HepG2 (cell line): Measurements from ENCODE around the gene SLC4A8. TPM values are rescaled to one million over a fixed set of nuclear protein-coding genes. Genes with fewer than 3 reads are reported as not detected.

Source experiments
- ATAC-seq: fragments of 200-7000 bp; cut with Tn5 transposase; 3 replicates; pipeline ENCODE4 v1.9.1; 2020; ENCODE audit warnings: mild to moderate bottlenecking, moderate library complexity
- BruUV-seq: library from RNA; stranded (reverse); fragments of 400-500 nt; replicated peaks from 2 replicates; lab custom pipeline; 2021; lab: Mats Ljungman, UMichigan
- CTCF ChIA-PET: fragments of 300-600 bp; formaldehyde crosslinking; extraction: SDS; loops from one replicate; lab custom pipeline; 2021; ENCODE audit warnings: low total read pairs, inconsistent platforms, low intra/inter-chr PET ratio; lab: Yijun Ruan, JAX
- POLR2A ChIA-PET: fragments of 350-600 bp; sonication (Branson Sonifier 250); formaldehyde crosslinking; loops from one replicate; lab custom pipeline; 2020; ENCODE audit warnings: antibody characterized with exemption, inconsistent platforms; lab: Yijun Ruan, JAX
- DNase-seq: peaks from one replicate; pipeline ENCODE4 v3.0.0-alpha.2; 2015; ENCODE audit warnings: low spot score
- FAIRE-seq: peaks from 3 replicates; lab custom pipeline; 2011; peaks lifted over from hg19 to GRCh38; lab: Jason Lieb, UNC
- H2AFZ ChIP-seq: one replicate; pipeline ENCODE4 v1.6.1; 2011; ENCODE audit warnings: low read length, inconsistent platforms
- H3K27ac ChIP-seq: fragments of 300-600 bp; 3 replicates; pipeline ENCODE4 v1.8.0; 2011; ENCODE audit warnings: mixed run types, mild to moderate bottlenecking, mixed read lengths, low read length, inconsistent platforms; ENCODE audit not compliant: insufficient read depth; ENCODE audit errors: extremely low read length
- H3K27me3 ChIP-seq, 2 experiments: fragments of 200-600 bp in 1 of 2; 2 replicates in 1 of 2; 3 replicates in 1 of 2; pipeline versions ENCODE4 v1.6.0 to v1.8.0; 2011; ENCODE audit warnings: low read length in 2 of 2, mild to moderate bottlenecking in 2 of 2, moderate library complexity in 2 of 2, inconsistent platforms in 1 of 2; ENCODE audit not compliant: insufficient read depth in 2 of 2, control insufficient read depth in 1 of 2
- H3K36me3 ChIP-seq, 2 experiments: fragments of 200-600 bp in 1 of 2; replicated peaks in 1 of 2; 2 replicates in 1 of 2; 3 replicates in 1 of 2; pipeline versions ENCODE4 v1.5.1 to v1.8.0; 2011; ENCODE audit warnings: low read length in 2 of 2, inconsistent platforms in 1 of 2; ENCODE audit not compliant: insufficient read depth in 2 of 2, control insufficient read depth in 1 of 2
- H3K4me1 ChIP-seq: 2 replicates; pipeline ENCODE4 v1.5.1; 2012; ENCODE audit warnings: low read length, inconsistent platforms; ENCODE audit not compliant: insufficient read depth
- H3K4me2 ChIP-seq: 2 replicates; pipeline ENCODE4 v1.6.0; 2011; ENCODE audit warnings: low read depth, low read length, inconsistent platforms
- H3K4me3 ChIP-seq, 3 experiments: fragments of 200-600 bp in 1 of 3; sonication (generic), shearing (Covaris generic) in 1 of 3; replicated peaks in 1 of 3; 2 replicates each; pipeline ENCODE4 v1.5.1; 2011 to 2016; ENCODE audit warnings: low read length in 3 of 3, inconsistent platforms in 2 of 3, low read depth in 2 of 3, mild to moderate bottlenecking in 2 of 3, control low read depth in 1 of 3, mixed read lengths in 1 of 3; ENCODE audit not compliant: insufficient read depth in 1 of 3
- H3K79me2 ChIP-seq: one replicate; pipeline ENCODE4 v1.6.1; 2011; ENCODE audit warnings: low read length, inconsistent platforms; ENCODE audit not compliant: insufficient read depth
- H3K9ac ChIP-seq: 2 replicates; pipeline ENCODE4 v1.6.0; 2011; ENCODE audit warnings: mild to moderate bottlenecking, low read depth, low read length, inconsistent platforms; ENCODE audit not compliant: insufficient read depth
- H3K9me3 ChIP-seq: 2 replicates; pipeline ENCODE4 v1.5.1; 2012; ENCODE audit warnings: mild to moderate bottlenecking, low read length
- H4K20me1 ChIP-seq: 2 replicates; pipeline ENCODE4 v1.6.0; 2011; ENCODE audit warnings: inconsistent platforms, mild to moderate bottlenecking, low read length, moderate library complexity; ENCODE audit not compliant: insufficient read depth
- GPN1 ChIP-seq: sonication (generic); formaldehyde crosslinking; IDR thresholded peaks from 2 replicates; pipeline ENCODE4 v1.5.1; 2020; ENCODE audit warnings: missing genetic modification reagents, borderline replicate concordance
- KAT8 ChIP-seq: IDR thresholded peaks from 2 replicates; pipeline ENCODE4 v1.6.1; 2016; ENCODE audit warnings: missing genetic modification reagents, missing compliant biosample characterization
- KLF12 ChIP-seq: sonication (generic); formaldehyde crosslinking; IDR thresholded peaks from 2 replicates; pipeline ENCODE4 v1.4.0; 2020; ENCODE audit warnings: missing genetic modification reagents, borderline replicate concordance
- LCORL ChIP-seq, 2 experiments: fragments of 450-650 bp in 1 of 2; sonication (generic) in 1 of 2; formaldehyde crosslinking in 1 of 2; IDR thresholded peaks; 2 replicates each; pipeline versions ENCODE4 v1.5.0 to v1.6.1; 2017 to 2020; ENCODE audit warnings: antibody characterized with exemption in 1 of 2, missing genetic modification reagents in 1 of 2
- NFIC ChIP-seq: IDR thresholded peaks from 2 replicates; pipeline ENCODE4 v1.6.1; 2012; ENCODE audit warnings: mild to moderate bottlenecking, low read length, inconsistent platforms
- PHF21A ChIP-seq: sonication (generic); formaldehyde crosslinking; IDR thresholded peaks from 2 replicates; pipeline ENCODE4 v1.5.0; 2020; ENCODE audit warnings: mild to moderate bottlenecking, missing genetic modification reagents
- POLR2AphosphoS5 ChIP-seq: IDR thresholded peaks from 2 replicates; pipeline ENCODE4 v1.6.1; 2012; ENCODE audit warnings: low read depth, low read length
- RELA ChIP-seq: sonication (generic); formaldehyde crosslinking; IDR thresholded peaks from 2 replicates; pipeline ENCODE4 v1.4.0; 2020; ENCODE audit warnings: missing genetic modification reagents
- SAP130 ChIP-seq: IDR thresholded peaks from 2 replicates; pipeline ENCODE4 v1.6.1; 2016; ENCODE audit warnings: low read depth
- SMAD3 ChIP-seq: sonication (generic); formaldehyde crosslinking; IDR thresholded peaks from 2 replicates; pipeline ENCODE4 v1.4.0; 2020; ENCODE audit warnings: missing genetic modification reagents
- SOX13 ChIP-seq, 3 experiments: fragments of 450-650 bp in 1 of 3; sonication (generic) in 1 of 3; formaldehyde crosslinking in 1 of 3; IDR thresholded peaks in 2 of 3; conservative IDR thresholded peaks in 1 of 3; 2 replicates each; pipeline versions ENCODE4 v1.5.0 to v1.6.1; 2016 to 2020; ENCODE audit warnings: antibody characterized with exemption in 1 of 3, mild to moderate bottlenecking in 1 of 3, missing compliant biosample characterization in 1 of 3, missing genetic modification reagents in 1 of 3, moderate library complexity in 1 of 3
- SP2 ChIP-seq: sonication (generic); formaldehyde crosslinking; IDR thresholded peaks from 2 replicates; pipeline ENCODE4 v1.5.1; 2020; ENCODE audit warnings: mild to moderate bottlenecking, missing genetic modification reagents
- TBX2 ChIP-seq: sonication (generic); formaldehyde crosslinking; IDR thresholded peaks from 2 replicates; pipeline ENCODE4 v1.5.0; 2020; ENCODE audit warnings: missing genetic modification reagents, mild to moderate bottlenecking, borderline replicate concordance
- U2AF2 ChIP-seq: fragments of 200-400 bp; formaldehyde crosslinking; IDR thresholded peaks from 2 replicates; pipeline ENCODE4 v1.6.1; 2017; ENCODE audit warnings: low read depth, mild to moderate bottlenecking, low read length
- ZFP1 ChIP-seq: IDR thresholded peaks from 2 replicates; pipeline ENCODE4 v1.6.1; 2016
- ZNF207 ChIP-seq: fragments of 450-650 bp; IDR thresholded peaks from 2 replicates; pipeline ENCODE4 v1.6.1; 2016; ENCODE audit warnings: antibody characterized with exemption, borderline replicate concordance
- ZNF235 ChIP-seq: sonication (generic); formaldehyde crosslinking; IDR thresholded peaks from 2 replicates; pipeline ENCODE4 v1.8.1; 2023; ENCODE audit warnings: mild to moderate bottlenecking, missing genetic modification reagents, borderline replicate concordance
- ZNF24 ChIP-seq: fragments of 450-650 bp; IDR thresholded peaks from 2 replicates; pipeline ENCODE4 v1.6.1; 2017; ENCODE audit warnings: antibody characterized with exemption, mild to moderate bottlenecking
- ZNF317 ChIP-seq: sonication (generic); formaldehyde crosslinking; IDR thresholded peaks from 2 replicates; pipeline ENCODE4 v1.5.0; 2020; ENCODE audit warnings: mild to moderate bottlenecking, missing genetic modification reagents
- ZNF629 ChIP-seq: sonication (generic); formaldehyde crosslinking; conservative IDR thresholded peaks from 2 replicates; pipeline ENCODE4 v1.5.0; 2020; ENCODE audit warnings: missing genetic modification reagents
- ZNF678 ChIP-seq: sonication (generic); formaldehyde crosslinking; IDR thresholded peaks from 2 replicates; pipeline ENCODE4 v1.4.0; 2020; ENCODE audit warnings: mild to moderate bottlenecking, missing genetic modification reagents
- WGBS: methylation state at CpG from one replicate; pipeline ENCODE4 v1.1.6; 2017; ENCODE audit warnings: low lambda C conversion rate; 5-methylcytosine and 5-hydroxymethylcytosine counted together
- in situ Hi-C: cut with HindIII; loops from 2 replicates; pipeline ENCODE4 v1.10.0; 2017; ENCODE audit warnings: low pct_unique_long_range_greater_than_20kb; ENCODE audit not compliant: extremely low pct_ligation_motif_present
- intact Hi-C: fragments of 100-400 bp; cut with micrococcal nuclease; formaldehyde crosslinking; loops from one replicate; pipeline ENCODE4 v1.10.0; 2022; ENCODE audit not compliant: unreplicated experiment
- polyA plus RNA-seq, 8 experiments: library from polyadenylated mRNA; depleted of rRNA in 3 of 8; stranded (reverse) in 7 of 8; unstranded in 1 of 8; fragments of >200 nt; fragmentation: Illumina TruSeq in 4 of 8; extraction: Trizol in 4 of 8; gene quantifications; 2 replicates each; pipeline versions ENCODE4 v1.2.1 to v1.2.3, GENCODE V29; 2011 to 2016; ENCODE audit warnings: low read depth in 4 of 8, missing spikeins in 1 of 8, mixed read lengths in 1 of 8; ENCODE audit not compliant: insufficient read depth in 1 of 8
- total RNA-seq, 5 experiments: library from RNA; depleted of rRNA; stranded (reverse); fragments of >200 nt; fragmentation: Illumina TruSeq; extraction: Trizol; gene quantifications; 2 replicates each; pipeline ENCODE4 v1.2.3, GENCODE V29; 2016; ENCODE audit warnings: low read depth in 1 of 5
- TF ChIP-seq, protein P1 (sequence below): sonication (generic); formaldehyde crosslinking; IDR thresholded peaks from 2 replicates; pipeline ENCODE4 v1.5.0; 2020; ENCODE audit warnings: mild to moderate bottlenecking, missing genetic modification reagents, moderate library complexity

Gene SLC4A8
- total and polyA plus RNA-seq, 2 of the 13 experiments (the other 11 are each of a cell fraction or from before 2014, with no cell fraction given) = under 0.01 to 0.07 TPM

DNA sequence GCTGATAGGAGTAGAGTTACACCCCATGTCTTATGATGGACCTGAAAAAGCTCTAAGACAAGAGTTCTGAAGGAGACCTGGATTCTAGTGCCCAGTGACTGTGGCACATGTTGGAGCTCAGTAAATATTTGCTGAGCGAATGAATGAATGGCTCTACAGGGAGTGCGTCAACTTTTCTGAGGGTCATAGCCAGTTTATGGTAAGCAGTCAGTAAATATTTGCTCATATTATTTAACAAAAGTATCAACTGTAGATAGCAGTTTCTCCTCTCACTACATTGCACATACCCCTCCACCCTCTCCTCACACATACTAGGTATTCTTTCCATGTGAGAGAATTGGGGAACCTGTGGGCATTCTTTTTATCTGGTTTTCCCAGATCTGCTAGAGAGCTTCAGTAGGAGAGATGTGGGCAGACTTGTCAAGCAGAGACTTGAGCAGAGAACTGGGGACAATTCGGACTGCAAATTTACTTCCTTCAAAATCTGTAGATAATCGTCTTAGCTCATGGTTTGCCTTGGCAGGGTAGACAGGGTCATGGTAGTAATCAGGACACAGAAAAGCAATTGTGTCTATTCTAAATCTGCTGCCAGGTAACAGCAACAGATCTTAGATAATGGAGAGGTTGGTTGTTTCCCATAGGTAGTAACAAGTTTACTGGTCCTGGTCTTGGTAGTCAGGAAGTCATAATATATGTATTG, 5.7 kb downstream of the SLC4A8 start (continued):
- TF ChIP-seq SOX13 (IDR thresholded peaks at IDR 0.05) (no peak), SOX13 (CRISPR knock-in tag; conservative IDR thresholded peaks at IDR 0.05 in 1 of 2, IDR thresholded peaks at IDR 0.05 in 1 of 2) (peak in 1 of 2 experiments; percentile 52; a peak in 1 of 4 replicates), ZNF24 (peak; percentile 85), LCORL (IDR thresholded peaks at IDR 0.05) (no peak), LCORL (CRISPR knock-in tag; IDR thresholded peaks at IDR 0.05) (no peak)

DNA sequence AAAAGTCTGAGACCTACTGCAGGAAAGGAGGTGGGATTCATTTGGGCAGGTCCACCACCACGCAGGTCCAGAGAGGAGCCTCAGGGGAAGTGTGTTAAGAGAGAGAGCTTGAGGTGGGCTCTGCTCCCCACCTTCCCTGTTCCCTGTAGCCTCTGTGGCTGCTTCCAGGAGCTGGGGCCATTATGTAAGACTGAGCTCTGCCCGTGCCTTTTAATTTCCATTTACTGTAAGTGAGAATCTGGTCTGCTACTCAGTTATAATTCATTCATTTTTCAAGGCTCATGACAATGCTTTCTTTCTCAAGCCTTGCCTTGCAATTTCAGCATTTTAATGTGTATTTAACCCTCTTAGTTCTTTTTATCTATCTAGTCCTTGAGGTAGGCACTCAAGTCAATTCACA, 8.3 kb downstream of the SLC4A8 start:
- H3K27ac ChIP-seq = no peak overlapping the region
- WGBS = 27% methylated on average over 2 of the region's 2 CpGs
- no peak overlapping the region for H3K4me3 ChIP-seq
- no peak for TF ChIP-seq NFIC
- TF ChIP-seq ZNF629 = no peak
- TF ChIP-seq TBX2 (CRISPR knock-in tag) = no peak
- no peak for TF ChIP-seq POLR2AphosphoS5
- TF ChIP-seq SAP130 (CRISPR knock-in tag) = no peak
- no peak for TF ChIP-seq ZFP1 (CRISPR knock-in tag)
- no peak for TF ChIP-seq ZNF235 (CRISPR knock-in tag)
- TF ChIP-seq ZNF678 (CRISPR knock-in tag) = no peak
- no peak for TF ChIP-seq SMAD3 (CRISPR knock-in tag)
- no peak for TF ChIP-seq U2AF2
- no peak for TF ChIP-seq PHF21A
- TF ChIP-seq RELA (CRISPR knock-in tag) = no peak
- no peak for TF ChIP-seq GPN1 (CRISPR knock-in tag)
- TF ChIP-seq, protein P1, sequence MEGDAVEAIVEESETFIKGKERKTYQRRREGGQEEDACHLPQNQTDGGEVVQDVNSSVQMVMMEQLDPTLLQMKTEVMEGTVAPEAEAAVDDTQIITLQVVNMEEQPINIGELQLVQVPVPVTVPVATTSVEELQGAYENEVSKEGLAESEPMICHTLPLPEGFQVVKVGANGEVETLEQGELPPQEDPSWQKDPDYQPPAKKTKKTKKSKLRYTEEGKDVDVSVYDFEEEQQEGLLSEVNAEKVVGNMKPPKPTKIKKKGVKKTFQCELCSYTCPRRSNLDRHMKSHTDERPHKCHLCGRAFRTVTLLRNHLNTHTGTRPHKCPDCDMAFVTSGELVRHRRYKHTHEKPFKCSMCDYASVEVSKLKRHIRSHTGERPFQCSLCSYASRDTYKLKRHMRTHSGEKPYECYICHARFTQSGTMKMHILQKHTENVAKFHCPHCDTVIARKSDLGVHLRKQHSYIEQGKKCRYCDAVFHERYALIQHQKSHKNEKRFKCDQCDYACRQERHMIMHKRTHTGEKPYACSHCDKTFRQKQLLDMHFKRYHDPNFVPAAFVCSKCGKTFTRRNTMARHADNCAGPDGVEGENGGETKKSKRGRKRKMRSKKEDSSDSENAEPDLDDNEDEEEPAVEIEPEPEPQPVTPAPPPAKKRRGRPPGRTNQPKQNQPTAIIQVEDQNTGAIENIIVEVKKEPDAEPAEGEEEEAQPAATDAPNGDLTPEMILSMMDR (CRISPR knock-in tag) = no peak
- TF ChIP-seq ZNF317 (CRISPR knock-in tag) = no peak
- TF ChIP-seq SP2 = no peak
- TF ChIP-seq ZNF207 = no peak
- no peak for TF ChIP-seq KLF12
- no peak for TF ChIP-seq KAT8
- intact Hi-C loops = no loop called here
- in situ Hi-C loops = no loop called here
- ChIA-PET POLR2A (no interaction called here), CTCF (no interaction called here)
- H3K9me3 ChIP-seq = no peaks in the 10 kb centered on the region
- H3K4me1 ChIP-seq = peaks cover 9% of the 10 kb centered on the region; the same call in 1 of the 2 replicates
- H3K27me3 ChIP-seq = no peaks in the 10 kb centered on the region; a peak in 2 of 5 replicates
- H2AFZ ChIP-seq = no peak overlapping the region
- no peak overlapping the region for H3K4me2 ChIP-seq
- H3K79me2 ChIP-seq = no peaks in the 10 kb centered on the region
- no peak for ATAC-seq
- no peaks in the 10 kb centered on the region for H3K36me3 ChIP-seq
- no TSS peak for BruUV-seq
- no peak overlapping the region for H3K9ac ChIP-seq
- H4K20me1 ChIP-seq = no peaks in the 10 kb centered on the region
- no peak for FAIRE-seq
- DNase-seq = no peak
